Skeletal muscle satellite cell (primary cell): ENCODE data around the gene FAM163A. TPM values are rescaled to one million over a fixed set of nuclear protein-coding genes. Genes with fewer than 3 reads are reported as not detected.
"Not testable (repeated sequence)": the region's sequence is repeated elsewhere in the genome, so short reads cannot be mapped to it uniquely, and the experiment has no call there.

Experiments
- H3K27me3 ChIP-seq: 2 replicates; pipeline ENCODE4 v1.7.0; 2013; ENCODE audit warnings: low read length; ENCODE audit not compliant: control insufficient read depth, insufficient read depth
- H3K36me3 ChIP-seq: 2 replicates; pipeline ENCODE4 v1.7.0; 2013; ENCODE audit warnings: mild to moderate bottlenecking, control low read depth, low read length; ENCODE audit not compliant: insufficient read depth
- H3K4me1 ChIP-seq: 2 replicates; pipeline ENCODE4 v1.7.0; 2013; ENCODE audit warnings: low read length; ENCODE audit not compliant: control insufficient read depth, insufficient read depth
- H3K4me2 ChIP-seq: 2 replicates; pipeline ENCODE4 v1.7.0; 2013; ENCODE audit warnings: mild to moderate bottlenecking, low read length
- H3K4me3 ChIP-seq: 2 replicates; pipeline ENCODE4 v1.7.0; 2013; ENCODE audit warnings: low read length
- H3K9ac ChIP-seq: 2 replicates; pipeline ENCODE4 v1.7.0; 2013; ENCODE audit warnings: mild to moderate bottlenecking, low read depth, low read length, moderate library complexity
- H3K9me3 ChIP-seq: replicated peaks from 2 replicates; pipeline ENCODE4 v1.7.0; 2013; ENCODE audit warnings: mild to moderate bottlenecking, control low read depth, low read length
- total RNA-seq: library from RNA; depleted of rRNA; stranded (reverse); fragments of >200 nt; gene quantifications from 2 replicates; pipeline ENCODE4 v1.2.3, GENCODE V29; 2012; rRNA removed

FAM163A gene
- total RNA-seq: under 0.01 TPM in 1 of 2 replicates, not detected in the other

DNA sequence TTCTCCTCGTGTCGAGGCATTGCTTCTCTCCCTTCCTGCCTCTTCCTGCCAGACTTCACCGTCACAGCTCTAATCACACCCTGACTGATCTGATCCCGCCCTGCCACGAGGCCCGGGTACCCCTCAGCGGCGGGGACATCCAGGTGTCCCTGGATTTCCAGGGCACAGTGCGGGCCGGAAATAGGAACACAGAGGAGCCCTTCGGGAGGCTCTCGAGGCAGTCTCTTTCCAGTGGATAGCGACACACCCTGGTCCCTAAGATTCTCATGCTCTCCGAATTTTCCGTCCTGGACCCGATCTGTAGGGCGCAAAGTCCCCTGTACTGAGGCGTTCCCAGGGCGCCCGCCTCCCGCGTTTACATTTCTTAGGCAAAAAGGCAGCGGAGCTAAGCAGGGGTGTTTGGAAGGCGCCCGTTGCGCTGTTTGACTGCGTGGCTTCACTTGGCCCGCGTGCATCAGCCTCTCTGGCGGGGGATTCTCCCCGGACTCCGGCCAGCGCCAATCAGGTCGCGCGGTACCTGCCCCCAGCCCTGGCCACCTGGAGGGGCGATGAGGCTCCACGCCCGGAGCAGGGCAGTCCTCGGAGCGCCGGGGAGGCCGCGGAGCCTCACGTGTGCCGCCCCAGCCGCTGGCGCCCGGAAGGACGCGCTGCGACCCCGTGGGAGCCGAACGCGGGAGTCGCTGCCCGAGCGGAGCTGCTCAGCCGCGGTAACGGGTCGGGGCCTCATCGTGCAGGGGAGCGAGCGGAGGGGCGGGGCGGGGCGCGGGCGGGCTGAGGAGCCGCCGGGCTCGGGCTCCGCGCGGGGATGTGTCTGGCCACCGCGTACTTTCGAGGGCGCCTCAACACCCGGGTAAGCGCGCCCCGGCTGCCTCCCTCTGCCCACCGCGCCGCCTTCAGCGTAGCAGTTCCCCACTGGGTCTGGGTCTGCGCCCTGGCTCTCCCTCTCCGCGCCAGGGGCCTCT, at the start of gene FAM163A:
Gene FAM163A, plus strand, starts transcription at position 575 of the 962 bp plus-strand sequence. CDS start 69,807 bp downstream, outside the sequence.
- H3K4me1 ChIP-seq: no peaks in the 10 kb centered on the region
- peaks cover 81% of the 10 kb centered on the region for H3K27me3 ChIP-seq
- no peaks in the 10 kb centered on the region for H3K36me3 ChIP-seq
- no peak within 1 kb of the TSS for H3K4me3 ChIP-seq
- H3K4me2 ChIP-seq: peak within 1 kb of the TSS; percentile 41
- H3K9me3 ChIP-seq: no peaks in the 10 kb centered on the region
- no peak within 1 kb of the TSS for H3K9ac ChIP-seq

DNA sequence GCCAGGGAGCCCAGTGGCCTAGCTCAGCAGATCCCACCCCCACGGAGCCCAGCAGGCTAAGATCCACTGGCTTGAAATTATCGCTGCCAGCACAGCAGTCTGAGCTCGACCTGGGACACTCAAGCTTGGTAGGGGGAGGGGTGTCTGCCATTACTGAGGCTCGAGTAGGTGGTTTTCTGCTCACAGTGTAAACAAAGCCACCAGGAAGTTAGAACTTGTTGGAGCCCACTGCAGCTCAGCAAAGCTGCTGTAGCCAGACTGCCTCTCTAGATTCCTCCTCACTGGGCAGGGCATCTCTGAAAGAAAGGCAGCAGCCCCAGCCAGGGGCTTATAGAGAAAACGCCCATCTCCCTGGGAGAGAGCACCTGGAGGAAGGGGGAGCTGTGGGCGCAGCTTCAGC, 48.6 kb upstream of the FAM163A start:
- not testable (repeated sequence) for H3K4me3 ChIP-seq, H3K9me3 ChIP-seq, H3K4me2 ChIP-seq, H3K4me1 ChIP-seq, H3K27me3 ChIP-seq, H3K36me3 ChIP-seq, H3K9ac ChIP-seq

DNA sequence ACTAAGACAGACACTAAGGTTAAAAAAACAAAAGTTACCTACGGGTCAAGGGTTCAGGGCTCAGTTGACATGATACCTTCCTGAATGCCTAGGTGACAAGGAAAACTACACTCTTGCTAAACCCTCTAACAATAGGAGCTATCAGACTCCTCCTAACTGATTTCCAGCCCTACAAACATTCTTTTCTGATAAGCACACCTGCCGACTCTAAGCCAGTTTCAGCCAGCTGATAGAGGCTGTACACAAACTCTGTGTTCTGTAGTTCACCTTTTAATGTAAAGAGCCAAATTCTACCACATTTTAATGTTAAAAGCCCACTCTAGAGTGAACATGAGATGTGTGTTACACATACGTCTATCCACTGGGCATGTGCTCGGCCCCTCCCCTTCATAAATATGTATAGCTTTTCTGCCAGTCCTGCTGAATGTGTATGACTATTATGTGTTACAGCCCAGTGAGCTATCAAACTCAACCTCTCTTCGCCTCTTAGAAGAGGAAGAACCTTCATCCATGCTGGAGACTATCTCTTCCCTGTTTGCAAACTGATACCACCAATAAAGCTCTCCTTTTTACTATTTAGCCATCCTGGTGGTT, 40.0 kb upstream of the FAM163A start:
- Histone ChIP-seq H3K4me2 (no peak overlapping the region), H3K27me3 (peaks cover 14% of the 10 kb centered on the region), H3K9ac (no peak overlapping the region), H3K36me3 (no peaks in the 10 kb centered on the region), H3K9me3 (no peaks in the 10 kb centered on the region), H3K4me3 (no peak overlapping the region), H3K4me1 (no peaks in the 10 kb centered on the region)

DNA sequence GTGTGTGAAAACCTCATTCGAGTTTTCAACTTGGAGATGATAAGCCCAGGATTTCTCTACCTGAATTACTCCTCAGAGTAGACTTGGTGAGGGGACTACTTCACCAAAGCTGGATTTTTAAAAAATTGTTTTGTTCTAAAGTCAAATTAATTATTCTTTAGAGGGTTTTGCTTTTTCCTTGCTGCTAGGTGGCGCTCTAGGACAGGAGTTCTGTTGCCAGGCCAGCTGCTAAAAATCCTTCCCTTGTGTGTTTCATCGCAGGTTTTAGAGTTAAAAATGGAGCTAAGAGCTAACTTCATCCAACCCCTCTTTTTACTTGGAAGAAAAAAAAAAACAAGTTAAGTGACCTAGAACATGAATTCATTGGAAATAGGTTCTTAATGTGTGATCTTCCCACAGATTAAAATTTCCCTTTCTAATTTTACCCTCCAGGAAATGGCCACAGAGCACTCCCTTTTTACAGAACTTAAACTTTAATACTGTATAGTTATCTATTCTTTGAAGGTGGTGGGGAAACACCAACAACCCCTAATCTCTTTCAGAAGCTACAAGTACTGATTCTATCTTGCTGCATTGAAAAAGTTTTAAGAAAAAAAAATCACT, 36.7 kb upstream of the FAM163A start:
- Histone ChIP-seq H3K4me2 (no peak overlapping the region), H3K36me3 (no peaks in the 10 kb centered on the region), H3K4me3 (no peak overlapping the region), H3K27me3 (peaks cover 30% of the 10 kb centered on the region), H3K4me1 (no peaks in the 10 kb centered on the region), H3K9ac (no peak overlapping the region), H3K9me3 (no peaks in the 10 kb centered on the region)

DNA sequence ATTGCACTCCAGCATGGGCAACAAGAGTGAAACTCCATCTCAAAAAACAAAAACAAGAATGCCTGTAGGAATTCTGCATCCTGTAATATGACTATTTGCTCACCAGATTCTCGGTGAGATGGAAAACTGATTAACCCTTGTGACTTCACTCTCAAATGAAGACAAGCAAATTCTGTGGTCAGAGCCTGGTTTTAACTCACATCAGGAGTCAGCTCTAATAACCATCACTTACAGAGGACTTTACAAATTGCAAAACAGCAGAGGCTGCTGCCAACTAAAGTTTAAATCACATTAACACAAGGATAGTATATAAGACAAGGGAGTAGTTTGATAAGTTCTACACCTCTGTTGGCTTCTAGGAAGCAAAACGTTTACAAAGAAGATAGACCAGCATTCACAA, 35.7 kb upstream of the FAM163A start:
- no peak overlapping the region for H3K4me2 ChIP-seq
- H3K4me1 ChIP-seq: no peaks in the 10 kb centered on the region
- H3K9ac ChIP-seq: no peak overlapping the region
- H3K36me3 ChIP-seq: no peaks in the 10 kb centered on the region
- H3K4me3 ChIP-seq: no peak overlapping the region
- no peaks in the 10 kb centered on the region for H3K9me3 ChIP-seq
- peaks cover 34% of the 10 kb centered on the region for H3K27me3 ChIP-seq

DNA sequence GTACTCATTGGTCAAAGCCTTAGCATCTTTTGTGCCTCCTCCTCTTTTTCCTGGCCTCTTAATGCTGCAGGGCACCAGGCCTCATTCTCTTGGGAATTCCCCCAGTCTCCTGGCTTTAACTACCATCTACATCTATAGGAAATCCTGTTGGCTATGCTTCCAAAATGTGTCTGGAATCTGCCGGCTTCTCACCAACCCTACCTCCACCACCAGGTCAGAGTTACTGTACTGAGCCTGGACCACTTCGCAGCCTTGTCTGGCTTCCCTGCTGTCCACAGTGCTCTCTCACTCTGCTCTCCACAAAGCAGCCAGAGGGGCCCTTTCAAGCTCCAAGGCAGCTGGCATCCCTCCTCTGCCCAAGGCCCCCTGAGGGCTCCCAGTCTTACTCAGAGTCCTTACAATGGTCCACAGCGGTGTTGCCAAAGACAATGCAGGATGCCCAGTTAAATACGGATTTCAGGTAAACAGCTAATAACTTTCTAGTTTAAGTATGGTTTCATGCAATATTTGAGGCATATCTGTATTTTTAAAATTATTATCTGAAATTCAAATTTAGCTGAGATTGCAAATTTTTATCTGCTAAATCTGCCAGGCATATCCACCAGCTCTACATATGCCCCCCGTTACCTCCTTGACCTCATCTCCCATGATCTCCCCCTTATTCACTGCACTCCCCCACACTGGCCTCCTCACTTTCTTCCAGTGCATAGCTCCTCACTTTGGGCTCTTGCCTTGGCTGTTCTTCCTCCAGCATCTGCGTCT, 34.5 kb upstream of the FAM163A start:
- H3K9ac ChIP-seq: no peak overlapping the region
- H3K27me3 ChIP-seq: peaks cover 30% of the 10 kb centered on the region
- H3K36me3 ChIP-seq: no peaks in the 10 kb centered on the region
- H3K9me3 ChIP-seq: no peaks in the 10 kb centered on the region
- H3K4me2 ChIP-seq: no peak overlapping the region
- H3K4me3 ChIP-seq: no peak overlapping the region
- no peaks in the 10 kb centered on the region for H3K4me1 ChIP-seq

DNA sequence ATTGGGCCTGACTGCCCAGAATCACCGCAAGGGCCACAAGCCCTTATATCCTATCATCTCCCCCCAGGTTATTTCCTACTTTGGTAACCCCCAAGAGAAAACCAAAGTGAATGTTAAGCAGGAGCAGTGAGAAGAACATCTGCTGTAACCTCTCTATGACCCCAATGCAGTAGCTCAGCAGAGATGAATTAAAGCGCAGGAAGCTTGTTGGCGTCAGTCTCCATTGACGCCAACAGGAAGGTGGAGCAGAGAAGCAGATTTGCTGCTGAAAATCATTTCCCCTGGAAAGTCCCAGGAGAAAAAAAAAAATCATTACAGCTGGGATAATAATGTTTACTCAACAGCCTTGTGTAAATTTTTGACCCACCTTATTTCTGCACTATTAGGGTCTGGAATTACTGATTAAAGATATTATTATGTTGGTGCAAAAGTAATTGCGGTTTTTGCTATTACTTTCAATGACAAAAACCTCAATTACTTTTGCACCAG, 33.2 kb upstream of the FAM163A start:
- Histone ChIP-seq H3K4me1 (no peaks in the 10 kb centered on the region), H3K27me3 (peaks cover 22% of the 10 kb centered on the region), H3K4me3 (no peak overlapping the region), H3K9ac (no peak overlapping the region), H3K4me2 (no peak overlapping the region), H3K9me3 (no peaks in the 10 kb centered on the region), H3K36me3 (no peaks in the 10 kb centered on the region)

DNA sequence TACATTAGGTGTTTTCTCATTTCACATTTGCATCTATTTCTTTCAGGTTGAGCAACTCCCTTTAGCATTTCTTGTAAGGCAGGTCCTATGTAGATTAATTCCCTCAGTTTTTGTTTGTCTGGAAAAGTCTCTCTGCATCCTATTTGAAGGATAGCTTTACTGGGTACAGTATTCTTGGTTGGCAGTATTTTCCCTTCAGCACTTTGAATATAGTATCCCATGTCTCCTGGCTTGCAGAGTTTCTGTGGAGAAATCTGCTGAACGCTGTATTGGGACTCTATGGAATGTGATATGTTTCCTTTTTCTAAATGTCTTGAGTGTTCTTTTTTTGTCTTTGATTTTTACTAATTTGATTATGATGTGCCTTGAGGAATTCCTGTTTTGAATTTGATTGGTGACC, 28.9 kb upstream of the FAM163A start:
- no peak overlapping the region for H3K4me3 ChIP-seq
- H3K36me3 ChIP-seq: no peaks in the 10 kb centered on the region
- no peak overlapping the region for H3K9ac ChIP-seq
- H3K4me1 ChIP-seq: no peaks in the 10 kb centered on the region
- H3K27me3 ChIP-seq: peaks cover 13% of the 10 kb centered on the region
- H3K9me3 ChIP-seq: no peaks in the 10 kb centered on the region
- no peak overlapping the region for H3K4me2 ChIP-seq

DNA sequence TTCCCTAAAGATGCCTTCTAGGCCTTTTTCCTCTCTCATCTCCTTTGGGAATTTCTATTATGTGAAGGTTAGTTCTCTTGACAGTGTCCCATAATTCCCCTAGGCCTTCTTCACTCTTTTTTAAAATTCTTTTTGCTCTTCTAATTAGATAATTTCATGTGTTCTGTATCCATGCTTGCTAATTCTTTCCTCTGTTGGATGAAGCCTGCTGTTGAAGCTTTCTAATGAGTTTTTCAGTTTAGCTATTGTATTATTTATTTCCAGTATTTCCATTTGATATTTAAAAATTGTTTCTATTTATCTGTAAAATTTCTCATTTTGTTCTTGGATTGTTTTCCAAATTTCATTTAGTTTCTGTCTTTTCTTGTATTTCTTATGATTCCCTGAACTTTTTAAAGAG, 28.5 kb upstream of the FAM163A start:
- Histone ChIP-seq H3K27me3 (peaks cover 10% of the 10 kb centered on the region), H3K36me3 (no peaks in the 10 kb centered on the region), H3K9ac (no peak overlapping the region), H3K4me1 (no peaks in the 10 kb centered on the region), H3K4me2 (no peak overlapping the region), H3K9me3 (no peaks in the 10 kb centered on the region), H3K4me3 (no peak overlapping the region)

DNA sequence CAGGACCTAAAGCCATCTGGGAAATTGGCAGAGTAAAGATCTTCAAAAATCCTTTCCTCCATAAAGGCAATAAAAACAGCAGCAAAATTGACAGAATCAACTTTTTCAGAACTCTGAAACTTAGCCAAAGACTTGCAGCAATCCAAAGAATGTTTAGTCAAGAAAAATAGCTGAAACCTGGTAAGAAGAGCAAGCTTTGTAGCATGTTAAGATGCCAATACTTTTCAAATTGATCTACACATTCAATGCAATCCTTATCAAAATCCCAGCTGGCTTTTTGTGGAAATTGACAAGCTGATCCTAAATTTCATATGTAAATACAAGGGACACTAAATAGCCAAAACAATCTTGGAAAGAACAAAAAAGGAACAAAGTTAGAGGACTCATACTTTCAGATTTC, 23.8 kb upstream of the FAM163A start:
- no peaks in the 10 kb centered on the region for H3K9me3 ChIP-seq
- H3K4me2 ChIP-seq: no peak overlapping the region
- H3K4me3 ChIP-seq: no peak overlapping the region
- H3K4me1 ChIP-seq: no peaks in the 10 kb centered on the region
- no peaks in the 10 kb centered on the region for H3K27me3 ChIP-seq
- H3K9ac ChIP-seq: no peak overlapping the region
- no peaks in the 10 kb centered on the region for H3K36me3 ChIP-seq

DNA sequence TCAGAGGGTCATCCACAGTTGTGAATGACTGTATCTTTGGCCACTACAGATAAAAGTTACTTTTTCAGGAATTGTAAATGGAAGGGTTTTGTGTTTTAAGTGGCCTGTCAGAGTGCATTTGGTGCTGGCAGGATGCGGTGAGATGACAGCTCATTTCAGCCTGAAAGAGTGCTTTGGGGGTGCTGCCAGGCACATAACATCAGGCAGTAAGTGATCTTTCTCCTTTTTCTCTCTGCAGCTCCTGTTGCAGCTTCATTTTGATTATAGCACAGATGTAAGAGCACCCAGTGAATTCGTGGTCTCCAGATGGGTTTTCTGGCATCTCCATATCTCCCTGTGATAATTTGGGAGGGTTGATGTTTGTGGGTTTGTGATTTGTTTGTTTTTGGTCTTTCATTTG, 14.8 kb upstream of the FAM163A start:
- H3K9me3 ChIP-seq: no peaks in the 10 kb centered on the region

More for the DNA sequence above, 14.8 kb upstream of the FAM163A start:
- H3K36me3 ChIP-seq: no peaks in the 10 kb centered on the region
- peaks cover 17% of the 10 kb centered on the region for H3K27me3 ChIP-seq
- H3K4me1 ChIP-seq: no peaks in the 10 kb centered on the region
- H3K4me2 ChIP-seq: no peak overlapping the region
- no peak overlapping the region for H3K4me3 ChIP-seq
- no peak overlapping the region for H3K9ac ChIP-seq
